SK-N-SH treated with all-trans-retinoic acid at 6 μM for 48 hours (cell line): ENCODE measurements around the gene SASH1.

Experiments used
- ARNTL ChIP-seq: fragments of 450-650 bp; formaldehyde crosslinking; IDR thresholded peaks from 2 replicates; pipeline ENCODE4 v1.5.0; 2020; ENCODE audit warnings: low read depth, mild to moderate bottlenecking, moderate library complexity, borderline replicate concordance
- CREB5 ChIP-seq: fragments of 250-450 bp; sonication (Bioruptor Pico); IDR thresholded peaks from 2 replicates; pipeline ENCODE4 v1.5.1; 2020; ENCODE audit warnings: low read depth, mild to moderate bottlenecking, moderate library complexity
- CSDC2 ChIP-seq: fragments of 250-450 bp; sonication (Bioruptor Pico); IDR thresholded peaks from 2 replicates; pipeline ENCODE4 v1.5.0; 2020; ENCODE audit warnings: mild to moderate bottlenecking, moderate library complexity
- GLIS3 ChIP-seq: fragments of 250-450 bp; sonication (Bioruptor Pico); IDR thresholded peaks from 2 replicates; pipeline ENCODE4 v1.5.0; 2020; ENCODE audit warnings: mild to moderate bottlenecking, moderate library complexity
- PATZ1 ChIP-seq: fragments of 250-450 bp; sonication (Bioruptor Pico); IDR thresholded peaks from 2 replicates; pipeline ENCODE4 v1.8.0; 2020; ENCODE audit warnings: mild to moderate bottlenecking, moderate library complexity, borderline replicate concordance
- TOX ChIP-seq: fragments of 250-450 bp; sonication (Bioruptor Pico); IDR thresholded peaks from 2 replicates; pipeline ENCODE4 v1.8.0; 2021; ENCODE audit warnings: mild to moderate bottlenecking, moderate library complexity, borderline replicate concordance
- ZFP30 ChIP-seq: fragments of 450-650 bp; formaldehyde crosslinking; IDR thresholded peaks from 2 replicates; pipeline ENCODE4 v1.5.0; 2022; ENCODE audit warnings: mild to moderate bottlenecking, moderate library complexity
- ZNF8 ChIP-seq: fragments of 450-650 bp; formaldehyde crosslinking; IDR thresholded peaks from 2 replicates; pipeline ENCODE4 v1.5.0; 2020; ENCODE audit warnings: mild to moderate bottlenecking, moderate library complexity

- TF ChIP-seq GLIS3 (CRISPR knock-in tag) = no peak
- no peak for TF ChIP-seq ARNTL (CRISPR knock-in tag)
- no peak for TF ChIP-seq TOX (CRISPR knock-in tag)
- TF ChIP-seq CSDC2 (CRISPR knock-in tag) = no peak
- TF ChIP-seq ZNF8 (CRISPR knock-in tag) = no peak
- TF ChIP-seq CREB5 (CRISPR knock-in tag) = no peak
- TF ChIP-seq PATZ1 (CRISPR knock-in tag) = no peak
- no peak for TF ChIP-seq ZFP30
Observed at GRCh38 chr6:148346681-148347440, 4.2 kb downstream of the SASH1 start.
